ENCODE data around the gene RNF150. TPM values are rescaled to one million over a fixed set of nuclear protein-coding genes. Genes with fewer than 3 reads are reported as not detected.

RNF150 gene
- polyA plus RNA-seq, 4 donors = 26.0 to 28.6 (median 27.1) TPM

- no peak for DNase-seq (ENCODE audit: low read depth in 4 of 4, low spot score in 3 of 4)
Observed at GRCh38 chr4:141028024-141028529, 105.2 kb downstream of the RNF150 start.

- no peak for DNase-seq (ENCODE audit: low read depth in 4 of 4, low spot score in 3 of 4)
Observed at GRCh38 chr4:141027421-141027820, 105.8 kb downstream of the RNF150 start.

GRCh38 chr4:141026900-141027299 is 106.4 kb downstream of the RNF150 start:
- no peak for DNase-seq (ENCODE audit: low read depth in 4 of 4, low spot score in 3 of 4)

GRCh38 chr4:141023051-141023450 is 110.2 kb downstream of the RNF150 start:
- DNase-seq (ENCODE audit: low read depth in 4 of 4, low spot score in 3 of 4) = no peak

DNA sequence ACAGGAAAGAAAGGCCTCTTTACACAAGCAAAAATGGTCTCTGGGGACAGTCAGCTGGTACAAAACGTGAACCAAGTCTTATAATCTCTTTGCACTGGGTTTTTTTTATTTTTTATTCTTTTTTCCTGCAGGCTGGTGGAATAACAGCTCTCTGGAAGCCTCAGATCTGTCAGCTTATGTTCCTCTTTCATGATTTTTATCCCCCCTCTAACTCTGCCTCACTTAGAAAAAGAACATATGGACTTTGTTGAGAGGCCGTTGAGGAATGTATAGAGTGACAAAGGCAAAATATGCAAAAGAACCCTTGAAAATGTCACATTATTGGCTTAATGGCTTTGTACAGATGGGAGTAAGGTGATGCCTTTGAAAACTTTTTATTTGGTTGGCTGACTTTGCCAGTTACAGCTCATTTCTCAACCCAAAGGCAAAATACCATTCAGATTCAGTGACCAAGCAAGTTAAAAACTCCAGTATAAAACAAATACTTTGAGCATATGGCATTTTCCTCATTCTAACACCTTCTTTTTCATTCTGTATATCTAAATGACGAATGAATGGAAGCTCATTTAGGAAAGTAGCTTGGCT is 111.1 kb downstream of the RNF150 start:
- DNase-seq (ENCODE audit: low read depth in 4 of 4, low spot score in 3 of 4) = peak in 1 of 4 donors; percentile 14

- DNase-seq (ENCODE audit: low read depth in 4 of 4, low spot score in 3 of 4) = no peak
Observed at GRCh38 chr4:141021397-141022110, 111.7 kb downstream of the RNF150 start.

- no peak for DNase-seq (ENCODE audit: low read depth in 4 of 4, low spot score in 3 of 4)
Observed at GRCh38 chr4:141020801-141021261, 112.4 kb downstream of the RNF150 start.

- DNase-seq (ENCODE audit: low read depth in 4 of 4, low spot score in 3 of 4) = no peak
Observed at GRCh38 chr4:141019768-141020167, 113.5 kb downstream of the RNF150 start.

- DNase-seq (ENCODE audit: low read depth in 4 of 4, low spot score in 3 of 4) = no peak
Observed at GRCh38 chr4:141016117-141016798, 117.0 kb downstream of the RNF150 start.

DNA sequence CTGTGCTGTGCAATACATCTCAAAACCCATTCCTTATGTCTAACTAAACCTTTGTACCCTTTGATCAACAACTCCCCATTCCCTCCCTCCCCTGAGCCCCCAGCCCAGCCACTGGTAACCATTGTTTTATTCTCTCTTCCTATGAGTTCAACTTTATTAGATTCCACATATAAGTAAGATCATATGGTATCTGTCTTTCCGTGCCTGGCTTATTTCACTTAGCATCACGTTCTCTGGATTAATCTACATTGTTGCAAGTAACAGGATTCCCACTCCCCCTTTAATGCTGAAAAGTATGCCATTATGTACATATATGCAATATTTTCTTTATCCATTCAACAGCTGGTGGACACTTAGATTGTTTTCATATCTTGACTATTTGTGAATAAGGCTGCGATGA is 119.4 kb downstream of the RNF150 start:
- DNase-seq (ENCODE audit: low read depth in 4 of 4, low spot score in 3 of 4) = no peak

GRCh38 chr4:141011901-141012315 is 121.4 kb downstream of the RNF150 start:
- no peak for DNase-seq (ENCODE audit: low read depth in 4 of 4, low spot score in 3 of 4)

- DNase-seq (ENCODE audit: low read depth in 4 of 4, low spot score in 3 of 4) = no peak
Observed at GRCh38 chr4:141009931-141010330, 123.3 kb downstream of the RNF150 start.

DNA sequence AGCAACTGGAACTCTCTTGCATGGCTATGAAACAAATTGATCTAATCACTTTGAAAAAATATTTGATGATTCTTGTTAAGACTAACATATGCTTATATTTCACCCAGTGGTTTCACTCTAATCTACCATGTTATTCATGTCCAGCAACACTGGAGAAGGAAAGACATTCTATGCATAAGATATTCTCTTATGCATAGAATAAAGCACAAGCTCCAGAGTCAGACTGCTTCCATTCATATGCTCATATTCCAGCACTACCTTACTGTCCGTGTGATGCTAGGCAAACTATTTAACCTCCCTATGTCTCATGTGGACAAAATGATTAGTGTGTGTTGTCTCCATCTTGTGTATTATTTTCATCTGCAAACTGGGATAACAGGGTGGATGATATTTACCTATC is 124.1 kb downstream of the RNF150 start:
- DNase-seq (ENCODE audit: low read depth in 4 of 4, low spot score in 3 of 4) = no peak

- DNase-seq (ENCODE audit: low read depth in 4 of 4, low spot score in 3 of 4) = no peak
Observed at GRCh38 chr4:141006242-141006802, 126.9 kb downstream of the RNF150 start.

GRCh38 chr4:141004823-141005222 is 128.4 kb downstream of the RNF150 start:
- DNase-seq (ENCODE audit: low read depth in 4 of 4, low spot score in 3 of 4) = no peak

- DNase-seq (ENCODE audit: low read depth in 4 of 4, low spot score in 3 of 4) = no peak
Observed at GRCh38 chr4:141003193-141003592, 130.1 kb downstream of the RNF150 start.

- no peak for DNase-seq (ENCODE audit: low read depth in 4 of 4, low spot score in 3 of 4)
Observed at GRCh38 chr4:141002323-141002805, 130.9 kb downstream of the RNF150 start.

GRCh38 chr4:140996766-140997165 is 136.5 kb downstream of the RNF150 start:
- DNase-seq (ENCODE audit: low read depth in 4 of 4, low spot score in 3 of 4) = peak in 2 of 4 donors; percentile 29 to 30

- DNase-seq (ENCODE audit: low read depth in 4 of 4, low spot score in 3 of 4) = no peak
Observed at GRCh38 chr4:140995058-140995457, 138.2 kb downstream of the RNF150 start.

DNA sequence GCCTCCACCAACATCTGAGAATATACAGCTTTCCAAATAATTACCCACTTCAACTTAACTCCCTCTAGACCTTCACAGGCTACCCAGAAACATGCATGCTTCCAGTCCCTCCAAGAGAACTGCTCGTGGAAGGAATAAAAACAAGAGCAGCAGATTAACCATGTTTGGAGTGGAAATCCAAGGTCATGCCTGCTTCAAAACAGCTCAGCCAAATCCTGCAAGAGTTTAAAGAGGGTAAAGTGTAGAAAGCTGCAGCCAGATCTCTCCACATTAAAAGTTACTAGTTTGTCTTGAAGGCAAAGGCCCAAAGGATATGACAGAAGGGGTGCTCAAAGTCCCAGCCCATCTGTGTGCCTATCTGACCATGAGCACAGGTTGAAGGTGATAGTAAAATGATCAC is 139.3 kb downstream of the RNF150 start:
- no peak for DNase-seq (ENCODE audit: low read depth in 4 of 4, low spot score in 3 of 4)

DNA sequence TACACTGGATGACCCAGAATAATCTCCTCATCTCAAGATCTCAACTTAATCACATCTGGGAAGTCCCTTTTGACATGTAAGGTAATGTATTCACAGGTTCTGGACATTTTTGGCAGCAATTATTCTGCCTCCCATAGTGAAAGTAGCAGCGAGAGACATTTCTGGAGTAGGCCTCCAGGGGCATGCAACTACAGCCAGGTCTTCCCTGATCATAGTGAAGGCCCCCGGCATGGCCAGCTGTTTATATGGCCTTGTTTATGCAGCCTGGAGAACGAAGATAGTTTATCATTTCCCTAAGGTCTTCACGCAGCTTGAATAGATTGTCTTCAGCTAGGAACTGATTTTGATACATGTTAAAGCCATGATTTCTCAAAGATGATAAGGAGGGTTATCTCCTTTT is 139.9 kb downstream of the RNF150 start:
- no peak for DNase-seq (ENCODE audit: low read depth in 4 of 4, low spot score in 3 of 4)

Data from right renal pelvis (tissue), 4 donors.